Psoas muscle (tissue), 8 donors: ENCODE measurements around the gene SEBOX. TPM values are rescaled to one million over a fixed set of nuclear protein-coding genes. Genes with fewer than 3 reads are reported as not detected.

Source experiments
- ATAC-seq, 4 donors: fragments of 200-7000 bp; cut with Tn5 transposase; one replicate each; pipeline ENCODE4 v1.9.1; 2020; ENCODE audit warnings: moderate library complexity in 3 of 4, mild to moderate bottlenecking in 2 of 4
- DNase-seq, 2 donors: peaks; one replicate each; pipeline ENCODE4 v3.0.0-alpha.2; 2020
- H3K27ac ChIP-seq: fragments of 200-600 bp; one replicate; pipeline ENCODE4 v1.8.0; 2022
- H3K27me3 ChIP-seq, 3 donors: fragments of 200-600 bp in 1 of 3; one replicate each; pipeline versions ENCODE4 v1.6.1 to v1.8.0; 2013 to 2022; ENCODE audit warnings: low read length in 2 of 3, mild to moderate bottlenecking in 2 of 3, moderate library complexity in 1 of 3; ENCODE audit not compliant: insufficient read depth in 3 of 3
- H3K36me3 ChIP-seq, 2 donors: fragments of 200-600 bp in 1 of 2; one replicate each; pipeline versions ENCODE4 v1.6.1 to v1.8.0; 2013 to 2022; ENCODE audit warnings: low read depth in 1 of 2, mild to moderate bottlenecking in 1 of 2, moderate library complexity in 1 of 2; ENCODE audit not compliant: insufficient read depth in 1 of 2
- H3K4me1 ChIP-seq: fragments of 200-600 bp; one replicate; pipeline ENCODE4 v1.8.0; 2022
- H3K4me3 ChIP-seq: fragments of 200-600 bp; one replicate; pipeline ENCODE4 v1.8.0; 2022; ENCODE audit warnings: mild to moderate bottlenecking
- H3K9me3 ChIP-seq: fragments of 200-600 bp; one replicate; pipeline ENCODE4 v1.8.0; 2022
- CTCF ChIP-seq: fragments of 200-600 bp; IDR thresholded peaks from one replicate; pipeline ENCODE4 v1.8.0; 2022; ENCODE audit warnings: antibody characterized with exemption
- WGBS, 3 donors: extraction: QIAGEN DNeasy Blood & Tissue Kit; methylation state at CpG; one replicate each; pipeline versions ENCODE4 v1.1.6 to v1.1.7; 2013; 5-methylcytosine and 5-hydroxymethylcytosine counted together
- intact Hi-C, 2 donors: fragments of 100-400 bp; cut with DNase I; formaldehyde crosslinking; loops; one replicate each; pipeline versions ENCODE4 v1.11.0 to v1.14.2; 2022
- polyA plus RNA-seq, 3 donors: library from polyadenylated mRNA; stranded (reverse); fragments of 200-250 nt; gene quantifications; one replicate each; pipeline ENCODE4 v1.2.3, GENCODE V29; 2013
- total RNA-seq, 4 donors: library from RNA; stranded (reverse); fragmentation: NEBNext Ultra II Directional in 2 of 4; extraction: Animal tissue kit (Norgen Biotek cat#: 25700) in 2 of 4; gene quantifications; one replicate each; pipeline versions ENCODE4 v1.2.1 to v1.2.4, GENCODE V29; 2021 to 2023
- donor health status: healthy with polysubstance abuse.
- donor health status: DM: no; HTN: no; CAD: no; lungs with moderate emphysema.
- donor health status: Bipolar disorder and iron deficiency.
- donor health status: healthy.
- donor health status: DM: yes; HTN: yes; CAD: no.
- donor health status: DM: no; HTN: no; CAD: no.
- donor health status: DM: no; HTN: no; CAD: no.
- donor health status: DM: yes; HTN: yes; CAD: no.

The SEBOX gene
- total and polyA plus RNA-seq, 7 donors = not detected

GRCh38 chr17:28327031-28327607 is 37.9 kb downstream of the SEBOX start:
- Histone ChIP-seq H3K27me3 (no peaks in the 10 kb centered on the region), H3K4me3 (no peak overlapping the region), H3K27ac (no peak overlapping the region), H3K36me3 (peaks cover 2 to 62% of the 10 kb centered on the region in 2 donors), H3K9me3 (no peaks in the 10 kb centered on the region), H3K4me1 (no peaks in the 10 kb centered on the region)
- no peak for TF ChIP-seq CTCF
- WGBS, 3 donors = 88 to 94% (median 89%) methylated on average over 9 of the region's 9 CpGs
- ATAC-seq (no peak), DNase-seq (no peak)
- intact Hi-C loops = no loop called here

GRCh38 chr17:28326114-28326513 is 38.9 kb downstream of the SEBOX start:
- no peaks in the 10 kb centered on the region for H3K4me1 ChIP-seq
- no peak for TF ChIP-seq CTCF
- ATAC-seq (no peak), DNase-seq (no peak)
- H3K27ac ChIP-seq = no peak overlapping the region
- no peak overlapping the region for H3K4me3 ChIP-seq
- H3K36me3 ChIP-seq = peaks cover 2 to 51% of the 10 kb centered on the region in 2 donors
- intact Hi-C loops = no loop called here
- WGBS, 3 donors = 86 to 91% (median 86%) methylated on average over 7 of the region's 7 CpGs
- H3K27me3 ChIP-seq = no peaks in the 10 kb centered on the region
- H3K9me3 ChIP-seq = no peaks in the 10 kb centered on the region

GRCh38 chr17:28325211-28325610 is 39.8 kb downstream of the SEBOX start:
- WGBS, 3 donors = 51 to 56% (median 55%) methylated on average over 5 of the region's 5 CpGs
- H3K27me3 ChIP-seq = no peaks in the 10 kb centered on the region
- intact Hi-C loops = no loop called here
- DNase-seq (no peak), ATAC-seq (no peak)
- H3K4me1 ChIP-seq = no peaks in the 10 kb centered on the region
- no peaks in the 10 kb centered on the region for H3K9me3 ChIP-seq
- H3K36me3 ChIP-seq = peaks cover 2 to 42% of the 10 kb centered on the region in 2 donors
- no peak for TF ChIP-seq CTCF
- H3K4me3 ChIP-seq = no peak overlapping the region
- H3K27ac ChIP-seq = no peak overlapping the region

- H3K4me3 ChIP-seq = no peak overlapping the region
- 89 to 94% (median 90%) methylated on average over 3 of the region's 3 CpGs for WGBS, 3 donors
Measured at GRCh38 chr17:28324781-28325180, 40.2 kb downstream of the SEBOX start.

More at GRCh38 chr17:28324781-28325180, 40.2 kb downstream of the SEBOX start:
- ATAC-seq = no peak
- Histone ChIP-seq H3K27ac (no peak overlapping the region), H3K4me1 (peaks cover 3% of the 10 kb centered on the region), H3K36me3 (peaks cover 2 to 38% of the 10 kb centered on the region in 2 donors), H3K9me3 (no peaks in the 10 kb centered on the region), H3K27me3 (no peaks in the 10 kb centered on the region)
- no peak for DNase-seq
- intact Hi-C loops = no loop called here
- TF ChIP-seq CTCF = no peak
